ENCODE measurements around the gene MRPS5.
"Not testable (repeated sequence)": the region's sequence is repeated elsewhere in the genome, so short reads cannot be mapped to it uniquely, and the experiment has no call there.

The MRPS5 gene

DNA sequence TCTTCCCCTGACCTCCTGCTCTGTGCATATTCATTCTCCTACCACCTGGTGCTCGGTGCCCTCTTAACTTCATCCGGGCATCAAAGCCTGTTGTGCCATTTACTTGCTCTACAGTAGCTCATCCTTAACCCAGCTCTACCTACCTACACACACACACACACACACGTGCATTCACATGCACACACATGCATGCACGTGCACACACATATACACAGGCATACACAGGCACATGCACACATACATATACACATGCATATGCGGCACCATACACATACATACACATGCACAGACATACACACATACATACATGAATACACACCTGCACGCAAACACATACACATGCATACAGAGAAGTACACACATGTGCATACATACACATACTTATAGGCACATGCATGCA is 81.6 kb downstream of the MRPS5 start:
- no peak overlapping the region for H3K4me3 ChIP-seq (ENCODE audit: low read depth, low read length)
- TF ChIP-seq, protein P1, sequence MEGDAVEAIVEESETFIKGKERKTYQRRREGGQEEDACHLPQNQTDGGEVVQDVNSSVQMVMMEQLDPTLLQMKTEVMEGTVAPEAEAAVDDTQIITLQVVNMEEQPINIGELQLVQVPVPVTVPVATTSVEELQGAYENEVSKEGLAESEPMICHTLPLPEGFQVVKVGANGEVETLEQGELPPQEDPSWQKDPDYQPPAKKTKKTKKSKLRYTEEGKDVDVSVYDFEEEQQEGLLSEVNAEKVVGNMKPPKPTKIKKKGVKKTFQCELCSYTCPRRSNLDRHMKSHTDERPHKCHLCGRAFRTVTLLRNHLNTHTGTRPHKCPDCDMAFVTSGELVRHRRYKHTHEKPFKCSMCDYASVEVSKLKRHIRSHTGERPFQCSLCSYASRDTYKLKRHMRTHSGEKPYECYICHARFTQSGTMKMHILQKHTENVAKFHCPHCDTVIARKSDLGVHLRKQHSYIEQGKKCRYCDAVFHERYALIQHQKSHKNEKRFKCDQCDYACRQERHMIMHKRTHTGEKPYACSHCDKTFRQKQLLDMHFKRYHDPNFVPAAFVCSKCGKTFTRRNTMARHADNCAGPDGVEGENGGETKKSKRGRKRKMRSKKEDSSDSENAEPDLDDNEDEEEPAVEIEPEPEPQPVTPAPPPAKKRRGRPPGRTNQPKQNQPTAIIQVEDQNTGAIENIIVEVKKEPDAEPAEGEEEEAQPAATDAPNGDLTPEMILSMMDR (IDR thresholded peaks at IDR 0.05; ENCODE audit: low read depth, low read length) = no peak

DNA sequence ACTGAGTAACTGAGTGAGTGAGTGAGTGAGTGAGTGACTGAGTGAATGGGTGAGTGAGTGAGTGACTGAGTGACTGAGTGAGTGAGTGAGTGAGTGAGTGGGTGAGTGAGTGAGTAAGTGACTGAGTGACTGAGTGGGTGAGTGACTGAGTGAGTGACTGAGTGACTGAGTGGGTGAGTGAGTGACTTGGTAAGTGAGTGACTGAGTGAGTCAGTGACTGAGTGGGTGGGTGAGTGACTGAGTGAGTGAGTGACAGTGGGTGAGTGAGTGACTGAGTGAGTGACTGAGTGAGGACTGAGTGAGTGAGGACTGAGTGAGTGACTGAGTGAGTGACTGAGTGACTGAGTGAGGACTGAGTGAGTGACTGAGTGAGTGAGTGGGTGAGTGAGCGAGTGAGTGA is 82.2 kb downstream of the MRPS5 start:
- TF ChIP-seq, protein P1 (IDR thresholded peaks at IDR 0.05; ENCODE audit: low read depth, low read length) = no peak
- no peak overlapping the region for H3K4me3 ChIP-seq (ENCODE audit: low read depth, low read length)

DNA sequence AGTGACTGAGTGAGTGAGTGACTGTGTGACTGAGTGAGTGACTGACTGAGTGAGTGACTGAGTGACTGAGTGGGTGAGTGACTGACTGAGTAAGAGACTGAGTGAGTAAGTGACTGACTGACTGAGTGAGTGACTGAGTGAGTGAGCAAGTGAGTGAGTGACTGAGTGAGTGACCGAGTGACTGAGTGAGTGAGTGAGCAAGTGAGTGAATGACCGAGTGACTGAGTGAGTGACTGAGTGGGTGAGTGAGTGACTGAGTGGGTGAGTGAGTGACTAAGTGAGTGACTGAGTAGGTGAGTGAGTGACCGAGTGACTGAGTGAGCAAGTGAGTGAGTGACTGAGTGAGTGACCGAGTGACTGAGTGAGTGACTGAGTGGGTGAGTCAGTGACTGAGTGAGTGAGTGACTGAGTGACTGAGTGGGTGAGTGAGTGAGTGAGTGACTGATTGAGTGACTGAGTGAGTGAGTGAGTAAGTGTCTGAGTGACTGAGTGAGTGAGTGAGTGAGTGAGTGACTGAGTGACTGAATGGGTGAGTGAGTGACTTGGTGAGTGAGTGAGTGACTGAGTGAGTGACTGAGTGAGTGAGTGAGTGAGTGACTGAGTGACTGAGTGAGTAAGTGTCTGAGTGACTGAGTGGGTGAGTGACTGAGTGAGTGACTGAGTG is 82.8 kb downstream of the MRPS5 start:
- no peak overlapping the region for H3K4me3 ChIP-seq (ENCODE audit: low read depth, low read length)
- TF ChIP-seq, protein P1 (IDR thresholded peaks at IDR 0.05; ENCODE audit: low read depth, low read length) = no peak

DNA sequence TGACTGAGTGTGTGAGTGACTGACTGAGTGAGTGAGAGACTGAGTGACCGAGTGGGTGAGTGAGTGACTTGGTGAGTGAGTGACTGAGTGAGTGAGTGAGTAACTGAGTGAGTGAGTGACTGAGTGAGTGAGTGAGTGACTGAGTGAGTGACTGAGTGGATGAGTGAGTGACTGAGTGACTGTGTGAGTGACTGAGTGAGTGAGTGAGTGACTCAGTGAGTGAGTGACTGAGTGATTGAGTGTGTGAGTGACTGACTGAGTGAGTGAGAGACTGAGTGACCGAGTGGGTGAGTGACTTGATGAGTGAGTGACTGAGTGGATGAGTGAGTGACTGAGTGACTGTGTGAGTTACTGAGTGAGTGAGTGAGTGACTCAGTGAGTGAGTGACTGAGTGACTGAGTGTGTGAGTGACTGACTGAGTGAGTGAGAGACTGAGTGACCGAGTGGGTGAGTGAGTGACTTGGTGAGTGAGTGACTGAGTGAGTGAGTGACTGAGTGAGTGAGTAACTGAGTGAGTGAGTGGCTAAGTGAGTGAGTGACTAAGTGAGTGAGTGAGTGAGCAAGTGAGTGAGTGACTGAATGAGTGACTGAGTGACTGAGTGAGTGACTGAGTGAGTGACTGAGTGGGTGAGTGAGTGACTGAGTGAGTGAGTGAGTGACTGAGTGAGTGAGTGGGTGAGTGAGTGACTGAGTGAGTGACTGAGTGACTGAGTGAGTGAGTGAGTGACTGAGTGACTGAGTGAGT is 83.6 kb downstream of the MRPS5 start:
- H3K4me3 ChIP-seq (ENCODE audit: low read depth, low read length) = not testable (repeated sequence)

DNA sequence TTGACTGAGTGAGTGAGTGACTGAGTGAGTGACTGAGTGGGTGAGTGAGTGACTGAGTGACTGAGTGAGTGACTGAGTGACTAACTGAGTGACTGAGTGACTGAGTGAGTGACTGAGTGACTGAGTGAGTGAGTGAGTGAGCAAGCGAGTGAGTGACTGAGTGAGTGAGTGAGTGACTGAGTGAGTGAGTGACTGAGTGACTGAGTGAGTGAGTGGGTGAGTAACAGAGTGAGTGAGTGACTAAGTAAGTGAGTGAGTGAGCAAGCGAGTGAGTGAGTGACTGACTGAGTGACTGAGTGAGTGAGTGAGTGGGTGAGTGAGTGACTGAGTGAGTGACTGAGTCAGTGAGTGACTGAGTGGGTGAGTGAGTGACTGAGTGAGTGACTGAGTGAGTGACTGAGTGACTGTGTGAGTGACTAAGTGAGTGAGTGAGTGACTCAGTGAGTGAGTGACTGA is 84.2 kb downstream of the MRPS5 start:
- H3K4me3 ChIP-seq (ENCODE audit: low read depth, low read length) = no peak overlapping the region
- TF ChIP-seq, protein P1 (IDR thresholded peaks at IDR 0.05; ENCODE audit: low read depth, low read length) = no peak

DNA sequence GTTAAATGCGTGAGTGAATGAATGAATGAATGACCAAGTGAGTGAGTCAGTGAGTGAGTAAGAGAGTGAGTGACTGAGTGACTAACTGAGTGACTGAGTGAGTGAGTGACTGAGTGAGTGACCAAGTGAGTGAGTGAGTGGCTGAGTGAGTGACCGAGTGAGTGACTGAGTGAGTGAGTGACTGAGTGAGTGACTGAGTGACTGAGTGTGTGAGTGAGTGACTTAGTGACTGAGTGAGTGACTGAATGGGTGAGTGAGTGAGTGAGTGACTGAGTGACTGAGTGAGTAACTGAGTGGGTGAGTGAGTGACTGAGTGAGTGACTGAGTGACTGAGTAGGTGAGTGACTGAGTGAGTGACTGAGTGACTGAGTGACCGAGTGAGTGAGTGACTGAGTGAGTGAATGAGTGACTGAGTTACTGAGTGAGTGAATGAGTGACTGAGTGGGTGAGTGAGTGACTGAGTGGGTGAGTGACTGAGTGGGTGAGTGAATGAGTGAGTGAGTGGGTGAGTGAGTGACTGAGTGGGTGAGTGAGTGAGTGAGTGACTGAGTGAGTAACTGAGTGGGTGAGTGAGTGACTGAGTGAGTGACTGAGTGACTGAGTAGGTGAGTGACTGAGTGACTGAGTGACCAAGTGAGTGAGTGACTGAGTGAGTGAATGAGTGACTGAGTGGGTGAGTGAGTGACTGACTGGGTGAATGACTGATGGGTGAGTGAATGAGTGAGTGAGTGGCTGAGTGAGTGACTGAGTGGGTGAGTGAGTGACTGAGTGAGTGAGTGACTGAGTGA is 84.8 kb downstream of the MRPS5 start:
- H3K4me3 ChIP-seq (ENCODE audit: low read depth, low read length) = no peak overlapping the region
- TF ChIP-seq, protein P1 (IDR thresholded peaks at IDR 0.05; ENCODE audit: low read depth, low read length) = no peak

All from WI38 (cell line).